Natural killer cell (primary cell): Measurements from ENCODE around the gene CDH13. TPM values are rescaled to one million over a fixed set of nuclear protein-coding genes. Genes with fewer than 3 reads are reported as not detected.

Experiments
- ATAC-seq, 3 donors: fragments of 150-1000 bp in 2 of 3; fragments of 200-7000 bp in 1 of 3; cut with Tn5 transposase; 1 replicate in 1 of 3; 2 replicates in 2 of 3; pipeline ENCODE4 v1.10.0; 2021; ENCODE audit warnings: mild to moderate bottlenecking in 2 of 3, moderate library complexity in 2 of 3
- DNase-seq, 2 donors: peaks; one replicate each; pipeline versions ENCODE4 v3.0.0 to v3.0.0-alpha.2; 2013 to 2021; ENCODE audit warnings: mixed read lengths in 1 of 2
- H3K27ac ChIP-seq: one replicate; pipeline ENCODE4 v1.5.1; 2013; ENCODE audit warnings: mild to moderate bottlenecking, low read length
- H3K27me3 ChIP-seq: one replicate; pipeline ENCODE4 v1.6.1; 2013; ENCODE audit warnings: low read length; ENCODE audit not compliant: control insufficient read depth, insufficient read depth
- H3K36me3 ChIP-seq: one replicate; pipeline ENCODE4 v1.6.1; 2013; ENCODE audit warnings: low read length; ENCODE audit not compliant: control insufficient read depth, insufficient read depth
- H3K4me1 ChIP-seq: one replicate; pipeline ENCODE4 v1.6.1; 2013; ENCODE audit warnings: low read length; ENCODE audit not compliant: control insufficient read depth, insufficient read depth
- H3K4me3 ChIP-seq: one replicate; pipeline ENCODE4 v1.5.1; 2013; ENCODE audit warnings: low read length
- H3K9me3 ChIP-seq: one replicate; pipeline ENCODE4 v1.6.1; 2013; ENCODE audit warnings: low read length; ENCODE audit not compliant: control insufficient read depth, insufficient read depth
- H3K27ac Mint-ChIP-seq, 2 donors: one replicate each; pipeline ENCODE4 v1.8.0; 2022; ENCODE audit warnings: mild to moderate bottlenecking in 2 of 2, mixed read lengths in 2 of 2, moderate library complexity in 1 of 2
- H3K27me3 Mint-ChIP-seq, 2 donors: one replicate each; pipeline ENCODE4 v1.8.0; 2022; ENCODE audit warnings: low read depth in 2 of 2, mixed read lengths in 2 of 2
- H3K36me3 Mint-ChIP-seq: one replicate; pipeline ENCODE4 v1.8.0; 2022; ENCODE audit warnings: mixed read lengths
- H3K4me1 Mint-ChIP-seq, 2 donors: one replicate each; pipeline ENCODE4 v1.8.0; 2022; ENCODE audit warnings: mixed read lengths in 2 of 2
- H3K4me3 Mint-ChIP-seq: one replicate; pipeline ENCODE4 v1.8.0; 2022; ENCODE audit warnings: mild to moderate bottlenecking, moderate library complexity, mixed read lengths
- H3K9me3 Mint-ChIP-seq, 2 donors: one replicate each; pipeline ENCODE4 v1.8.0; 2022; ENCODE audit warnings: mixed read lengths in 2 of 2
- CTCF ChIP-seq: fragments of 200-600 bp; IDR thresholded peaks from one replicate; pipeline ENCODE4 v1.8.0; 2022; ENCODE audit warnings: antibody characterized with exemption
- WGBS: methylation state at CpG from one replicate; pipeline ENCODE4 v1.1.7; 2013; ENCODE audit warnings: missing lambda C conversion rate; ENCODE audit not compliant: insufficient coverage; 5-methylcytosine and 5-hydroxymethylcytosine counted together
- intact Hi-C: fragments of 100-400 bp; cut with micrococcal nuclease; formaldehyde crosslinking; loops from one replicate; pipeline ENCODE4 v1.14.2; 2022
- total RNA-seq, 4 donors: library from RNA; stranded (reverse); fragments of 120-200 nt in 1 of 4; gene quantifications; one replicate each; pipeline versions ENCODE4 v1.2.3 to v1.2.4, GENCODE V29; 2013 to 2022

The CDH13 gene
- total RNA-seq, 3 donors from 2014 or later (not counting 1 experiment from before 2014, with no cell fraction given) = not detected

- H3K36me3 Mint-ChIP-seq = no peaks in the 10 kb centered on the region
- H3K4me1 Mint-ChIP-seq = no peaks in the 10 kb centered on the region
- no peak overlapping the region for H3K4me3 Mint-ChIP-seq
- no peak for TF ChIP-seq CTCF
- Histone ChIP-seq H3K36me3 (no peaks in the 10 kb centered on the region), H3K9me3 (no peaks in the 10 kb centered on the region), H3K4me1 (no peaks in the 10 kb centered on the region), H3K27me3 (no peaks in the 10 kb centered on the region), H3K4me3 (no peak overlapping the region), H3K27ac (no peak overlapping the region)
- peaks cover 0 to 12% of the 10 kb centered on the region in 2 donors for H3K27me3 Mint-ChIP-seq
- no peak overlapping the region for H3K27ac Mint-ChIP-seq
- WGBS = 82% methylated on average over 7 of the region's 8 CpGs
- intact Hi-C loops = no loop called here
- DNase-seq (no peak), ATAC-seq (no peak)
- no peaks in the 10 kb centered on the region for H3K9me3 Mint-ChIP-seq
These were observed 1058.9 kb downstream of the CDH13 start for GRCh38 chr16:83685615-83686165.

DNA sequence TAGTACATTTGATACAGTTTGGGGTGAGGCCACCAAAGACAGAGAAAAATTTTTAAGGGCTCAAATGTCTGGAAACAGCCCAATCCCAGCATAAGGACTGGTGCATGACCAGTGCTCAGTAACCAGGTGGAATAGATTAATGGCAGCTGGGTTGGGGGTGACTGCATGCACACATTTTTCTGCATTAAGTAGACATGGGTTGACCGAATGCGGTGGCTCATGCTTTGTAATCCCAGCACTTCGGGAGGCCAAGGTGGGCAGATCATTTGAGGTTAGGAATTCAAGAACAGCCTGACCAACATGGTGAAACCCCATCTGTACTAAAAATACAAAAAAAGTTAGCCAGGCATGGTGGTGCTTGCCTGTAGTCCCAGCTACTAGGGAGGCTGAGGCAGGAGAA lies 1060.0 kb downstream of the CDH13 start:
- H3K9me3 ChIP-seq = no peaks in the 10 kb centered on the region
- no peak overlapping the region for H3K4me3 ChIP-seq
- WGBS = 97% methylated on average over 3 of the region's 3 CpGs
- H3K4me1 Mint-ChIP-seq = no peaks in the 10 kb centered on the region
- peaks cover 0 to 12% of the 10 kb centered on the region in 2 donors for H3K27me3 Mint-ChIP-seq
- ATAC-seq = no peak
- no peaks in the 10 kb centered on the region for H3K36me3 Mint-ChIP-seq
- H3K4me1 ChIP-seq = no peaks in the 10 kb centered on the region
- no peak overlapping the region for H3K27ac ChIP-seq
- no peak for TF ChIP-seq CTCF
- H3K36me3 ChIP-seq = no peaks in the 10 kb centered on the region
- H3K4me3 Mint-ChIP-seq = no peak overlapping the region
- no peak overlapping the region for H3K27ac Mint-ChIP-seq
- no peaks in the 10 kb centered on the region for H3K9me3 Mint-ChIP-seq
- no peak for DNase-seq
- intact Hi-C loops = no loop called here
- H3K27me3 ChIP-seq = no peaks in the 10 kb centered on the region

DNA sequence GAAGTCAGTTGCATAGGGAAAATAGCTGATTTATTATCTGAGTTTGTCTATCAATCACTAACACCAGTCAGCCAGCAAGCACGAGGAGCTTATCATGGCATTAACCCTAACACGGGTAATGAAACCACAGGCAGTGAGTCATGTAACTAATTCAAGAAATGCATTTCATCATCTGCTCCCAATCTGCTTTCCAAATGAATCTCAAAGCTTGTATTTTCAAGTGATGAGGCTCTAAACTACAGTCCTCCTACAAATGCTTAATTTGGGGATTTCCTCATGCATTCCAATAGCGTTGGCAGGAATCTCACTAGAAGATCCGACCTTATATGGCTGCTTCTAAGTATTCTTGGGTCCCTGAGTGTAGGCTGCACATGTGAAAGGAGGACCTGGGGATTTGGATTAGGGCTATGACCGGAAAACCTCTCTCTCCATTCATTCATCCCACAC lies 1062.6 kb downstream of the CDH13 start:
- ATAC-seq (no peak), DNase-seq (no peak)
- no peak for TF ChIP-seq CTCF
- H3K4me1 Mint-ChIP-seq = no peaks in the 10 kb centered on the region
- H3K4me3 ChIP-seq = no peak overlapping the region
- H3K4me1 ChIP-seq = no peaks in the 10 kb centered on the region
- H3K4me3 Mint-ChIP-seq = no peak overlapping the region
- no peak overlapping the region for H3K27ac Mint-ChIP-seq
- WGBS = 42% methylated on average over 4 of the region's 5 CpGs
- peaks cover 0 to 4% of the 10 kb centered on the region in 2 donors for H3K27me3 Mint-ChIP-seq
- no peaks in the 10 kb centered on the region for H3K36me3 Mint-ChIP-seq
- H3K9me3 Mint-ChIP-seq = no peaks in the 10 kb centered on the region
- H3K27me3 ChIP-seq = no peaks in the 10 kb centered on the region
- no peaks in the 10 kb centered on the region for H3K9me3 ChIP-seq
- intact Hi-C loops = no loop called here
- H3K27ac ChIP-seq = no peak overlapping the region
- no peaks in the 10 kb centered on the region for H3K36me3 ChIP-seq

GRCh38 chr16:83692224-83692623 lies 1065.5 kb downstream of the CDH13 start:
- intact Hi-C loops = no loop called here
- H3K4me1 ChIP-seq = no peaks in the 10 kb centered on the region
- no peak overlapping the region for H3K27ac ChIP-seq
- DNase-seq (no peak), ATAC-seq (no peak)
- Mint-ChIP-seq H3K27me3 (peaks cover 0 to 4% of the 10 kb centered on the region in 2 donors), H3K9me3 (no peaks in the 10 kb centered on the region), H3K4me1 (no peaks in the 10 kb centered on the region), H3K4me3 (no peak overlapping the region), H3K36me3 (no peaks in the 10 kb centered on the region), H3K27ac (no peak overlapping the region)
- H3K9me3 ChIP-seq = no peaks in the 10 kb centered on the region
- no peak for TF ChIP-seq CTCF
- no peaks in the 10 kb centered on the region for H3K36me3 ChIP-seq
- WGBS = 59% methylated on average over 5 of the region's 5 CpGs
- H3K27me3 ChIP-seq = no peaks in the 10 kb centered on the region
- H3K4me3 ChIP-seq = no peak overlapping the region
